ENCODE data around the gene FMN1.

FMN1 gene

DNA sequence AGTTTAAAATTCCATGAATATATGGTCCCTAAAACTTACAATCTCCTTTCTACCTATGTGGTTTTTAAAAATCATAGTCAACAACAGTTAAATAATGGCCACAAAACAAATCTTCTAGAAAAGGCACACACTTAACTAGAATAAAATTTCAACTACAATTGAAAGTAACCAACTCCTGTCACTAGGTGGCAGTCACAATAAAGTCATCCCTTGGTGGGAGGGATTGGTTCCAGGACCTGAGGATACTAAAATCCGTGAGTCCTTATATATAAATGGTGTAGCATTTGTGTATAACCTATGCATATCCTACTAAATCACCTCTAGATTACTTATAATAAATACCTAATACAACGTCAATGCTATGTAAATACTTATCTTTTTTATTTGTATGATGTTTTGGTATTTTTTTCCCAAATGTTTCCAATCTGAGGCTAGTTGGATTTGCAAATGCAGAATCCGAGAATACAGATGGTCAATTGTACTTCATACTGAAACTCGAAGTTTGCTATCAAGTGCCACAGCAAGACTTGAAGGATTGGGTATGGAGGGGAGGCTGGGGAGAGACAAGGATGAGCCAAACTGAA is 172.6 kb downstream of the FMN1 start:
- DNase-seq (ENCODE audit: low read depth in 1 of 2, low spot score in 1 of 2): peak; percentile 75 to 83
- in situ Hi-C loops (cut with HindIII; ENCODE audit: low pct_unique_long_range_greater_than_20kb, low sequenced_read_pairs): no loop called here
- no peak for TF ChIP-seq JUND (IDR thresholded peaks at IDR 0.05; ENCODE audit: low read depth)

DNA sequence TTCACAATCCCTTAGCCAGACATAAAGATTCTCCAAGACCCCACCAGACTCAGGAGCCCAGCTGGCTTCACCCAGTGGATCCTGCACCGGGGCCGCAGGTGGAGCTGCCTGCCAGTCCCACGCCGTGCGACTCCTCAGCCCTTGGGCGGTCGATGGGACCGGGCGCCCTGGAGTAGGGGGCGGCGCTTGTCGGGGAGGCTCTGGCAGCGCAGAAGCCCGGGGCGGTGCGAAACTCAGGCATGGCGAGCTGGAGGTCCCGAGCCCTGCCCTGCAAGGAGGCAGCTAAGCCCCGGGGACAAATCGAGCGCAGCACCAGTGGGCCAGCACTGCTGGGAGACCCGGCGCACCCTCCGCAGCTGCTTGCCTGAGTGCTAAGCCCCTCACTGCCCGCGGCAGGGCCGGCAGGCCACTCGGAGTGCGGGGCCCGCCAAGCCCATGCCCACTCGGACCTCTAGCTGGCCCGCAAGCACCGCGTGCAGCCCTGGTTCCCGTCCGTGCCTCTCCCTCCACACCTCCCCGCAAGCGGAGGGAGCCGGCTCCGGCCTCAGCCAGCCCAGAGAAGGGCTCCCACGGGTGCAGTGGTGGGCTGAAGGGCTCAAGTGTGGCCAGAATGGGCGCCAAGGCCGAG is 175.0 kb downstream of the FMN1 start:
- no peak for DNase-seq (ENCODE audit: low read depth in 1 of 2, low spot score in 1 of 2)
- in situ Hi-C loops (cut with HindIII; ENCODE audit: low pct_unique_long_range_greater_than_20kb, low sequenced_read_pairs): no loop called here
- no peak for TF ChIP-seq JUND (IDR thresholded peaks at IDR 0.05; ENCODE audit: low read depth)

DNA sequence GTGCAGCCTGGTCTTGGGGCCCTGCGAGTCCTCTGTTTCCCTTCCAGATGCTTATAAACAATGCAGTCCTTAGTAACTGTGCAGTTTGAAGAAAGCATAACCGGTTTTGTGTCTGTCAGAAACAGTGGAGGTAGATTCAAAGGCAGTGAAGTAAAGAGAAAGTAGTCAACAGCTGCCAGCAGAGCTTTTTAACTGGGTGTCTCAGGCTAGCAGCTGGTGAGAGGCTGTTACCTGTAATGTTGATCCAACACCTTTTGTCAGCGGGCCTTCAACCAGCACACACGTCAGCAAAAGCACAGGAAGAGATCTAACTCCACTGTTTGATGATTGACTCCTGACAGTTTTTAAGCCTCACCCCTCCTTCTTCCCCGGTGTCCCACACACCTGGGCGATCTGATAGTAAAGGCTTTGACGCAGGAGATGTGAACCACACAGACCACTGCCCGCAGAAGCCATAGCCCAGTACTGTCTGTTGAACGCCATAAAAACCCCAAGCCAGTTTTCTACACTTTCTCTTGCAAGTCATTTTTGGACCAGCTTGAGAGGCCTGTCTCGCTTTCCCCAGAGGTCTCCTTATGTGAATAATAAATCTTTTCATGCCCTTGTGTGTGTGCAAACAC is 178.0 kb downstream of the FMN1 start:
- in situ Hi-C loops (cut with HindIII; ENCODE audit: low pct_unique_long_range_greater_than_20kb, low sequenced_read_pairs): no loop called here
- no peak for TF ChIP-seq JUND (IDR thresholded peaks at IDR 0.05; ENCODE audit: low read depth)
- DNase-seq (ENCODE audit: low read depth in 1 of 2, low spot score in 1 of 2): no peak

DNA sequence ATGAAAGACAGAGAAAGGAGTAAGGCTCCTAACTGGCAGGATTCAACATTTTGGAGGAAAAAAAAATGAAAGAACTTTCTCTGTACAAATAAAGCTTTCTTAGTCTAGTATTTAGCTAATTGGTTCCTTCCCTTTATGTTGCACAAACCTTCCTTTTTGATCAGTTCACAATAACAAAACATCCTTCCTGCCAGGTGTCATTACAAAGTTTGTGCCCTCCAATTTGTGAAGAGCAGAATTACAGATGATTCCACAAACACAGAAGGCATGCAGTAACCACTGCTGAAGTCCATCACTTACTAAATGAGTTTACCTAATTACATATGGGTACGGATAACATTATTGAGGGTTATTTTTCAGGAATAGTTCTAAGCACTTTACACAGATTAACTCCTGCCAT is 179.9 kb downstream of the FMN1 start:
- in situ Hi-C loops (cut with HindIII; ENCODE audit: low pct_unique_long_range_greater_than_20kb, low sequenced_read_pairs): no loop called here
- no peak for DNase-seq (ENCODE audit: low read depth in 1 of 2, low spot score in 1 of 2)
- no peak for TF ChIP-seq JUND (IDR thresholded peaks at IDR 0.05; ENCODE audit: low read depth)

DNA sequence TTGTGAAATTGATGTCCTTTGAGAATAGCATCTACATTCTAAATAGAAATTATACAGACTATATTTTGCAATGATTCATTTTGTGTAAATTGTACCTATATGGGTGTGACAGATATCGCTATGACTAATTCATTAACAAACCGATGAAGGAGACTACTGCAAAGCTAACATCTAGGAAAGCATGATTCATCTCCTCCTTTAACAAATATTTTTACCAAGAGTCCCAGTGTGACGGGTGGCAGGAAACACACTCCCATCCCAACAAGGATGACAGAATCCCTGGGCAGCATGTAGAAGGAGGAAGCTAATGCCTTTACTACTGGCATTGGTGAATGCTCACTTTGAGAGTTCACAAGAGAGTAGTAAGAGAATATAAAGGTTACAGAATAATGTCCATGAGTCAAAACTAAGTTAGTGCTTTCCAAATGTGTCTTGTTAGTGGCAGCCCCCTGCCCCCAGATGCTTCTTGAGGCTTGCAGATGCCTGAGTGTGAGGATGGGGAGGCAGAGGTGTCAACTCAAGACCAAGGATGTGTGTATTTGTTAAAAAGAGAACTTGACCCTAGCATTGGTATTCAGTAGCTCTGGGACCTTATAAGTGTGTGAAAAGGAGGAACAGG is 180.6 kb downstream of the FMN1 start:
- in situ Hi-C loops (cut with HindIII; ENCODE audit: low pct_unique_long_range_greater_than_20kb, low sequenced_read_pairs): no loop called here
- DNase-seq (ENCODE audit: low read depth in 1 of 2, low spot score in 1 of 2): no peak

DNA sequence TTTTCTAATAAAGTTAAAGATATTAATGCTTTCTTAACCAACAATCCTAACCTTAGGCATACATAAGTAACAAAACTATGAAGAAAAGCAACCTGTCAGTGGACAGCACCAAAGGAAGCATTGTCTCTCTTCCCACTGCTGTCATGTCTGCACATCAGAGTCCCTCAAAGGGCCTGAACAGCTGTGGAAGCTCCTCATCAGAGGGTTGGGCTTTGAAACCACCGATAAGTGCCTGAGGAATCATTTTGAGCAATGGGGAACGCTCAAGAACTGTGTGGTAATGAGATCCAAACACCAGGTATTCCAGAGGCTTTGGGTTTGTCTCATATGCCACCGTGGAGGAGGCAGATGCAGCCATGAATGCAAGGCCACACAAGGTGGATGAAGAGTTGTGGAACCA is 182.5 kb downstream of the FMN1 start:
- DNase-seq (ENCODE audit: low read depth in 1 of 2, low spot score in 1 of 2): no peak
- no peak for TF ChIP-seq JUND (IDR thresholded peaks at IDR 0.05; ENCODE audit: low read depth)
- in situ Hi-C loops (cut with HindIII; ENCODE audit: low pct_unique_long_range_greater_than_20kb, low sequenced_read_pairs): no loop called here

More for the DNA sequence above, 180.6 kb downstream of the FMN1 start:
- no peak for TF ChIP-seq JUND (IDR thresholded peaks at IDR 0.05; ENCODE audit: low read depth)

DNA sequence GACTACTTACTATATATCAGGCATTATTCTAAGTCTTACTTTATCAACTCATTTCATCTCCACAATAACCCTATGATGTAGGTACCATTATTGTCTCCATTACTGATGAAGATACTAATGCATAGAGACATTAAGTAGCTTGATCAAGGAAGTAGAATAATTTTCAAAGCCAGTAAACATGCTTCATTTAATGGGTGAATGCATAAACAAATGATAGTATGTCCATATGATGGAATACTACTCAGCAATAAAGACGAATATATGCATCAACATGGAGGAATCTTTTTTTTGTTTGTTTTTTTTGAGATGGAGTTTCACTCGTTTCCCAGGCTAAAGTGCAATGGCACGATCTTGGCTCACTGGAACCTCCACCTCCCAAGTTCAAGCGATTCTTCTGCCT is 184.9 kb downstream of the FMN1 start:
- in situ Hi-C loops (cut with HindIII; ENCODE audit: low pct_unique_long_range_greater_than_20kb, low sequenced_read_pairs): no loop called here
- no peak for TF ChIP-seq JUND (IDR thresholded peaks at IDR 0.05; ENCODE audit: low read depth)
- DNase-seq (ENCODE audit: low read depth in 1 of 2, low spot score in 1 of 2): no peak

DNA sequence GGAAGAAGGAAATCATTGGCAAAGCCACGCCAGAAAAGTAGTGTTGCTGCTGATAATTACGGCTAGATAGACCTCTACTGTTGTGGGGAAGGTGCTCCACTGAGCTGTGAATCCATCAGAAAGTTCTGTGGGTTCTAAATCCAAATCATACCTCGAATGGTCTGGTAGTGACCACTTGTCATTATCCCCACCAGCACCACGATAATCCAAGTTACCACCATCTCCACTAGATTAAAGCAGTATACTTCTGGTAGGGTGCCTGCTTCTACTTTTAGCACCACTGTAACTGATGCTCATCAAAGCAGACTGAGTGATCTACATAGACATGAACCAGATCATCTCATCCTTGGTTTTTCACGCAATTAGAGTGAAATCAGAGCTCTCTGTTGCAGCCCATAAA is 185.5 kb downstream of the FMN1 start:
- in situ Hi-C loops (cut with HindIII; ENCODE audit: low pct_unique_long_range_greater_than_20kb, low sequenced_read_pairs): no loop called here
- no peak for TF ChIP-seq JUND (IDR thresholded peaks at IDR 0.05; ENCODE audit: low read depth)

DNA sequence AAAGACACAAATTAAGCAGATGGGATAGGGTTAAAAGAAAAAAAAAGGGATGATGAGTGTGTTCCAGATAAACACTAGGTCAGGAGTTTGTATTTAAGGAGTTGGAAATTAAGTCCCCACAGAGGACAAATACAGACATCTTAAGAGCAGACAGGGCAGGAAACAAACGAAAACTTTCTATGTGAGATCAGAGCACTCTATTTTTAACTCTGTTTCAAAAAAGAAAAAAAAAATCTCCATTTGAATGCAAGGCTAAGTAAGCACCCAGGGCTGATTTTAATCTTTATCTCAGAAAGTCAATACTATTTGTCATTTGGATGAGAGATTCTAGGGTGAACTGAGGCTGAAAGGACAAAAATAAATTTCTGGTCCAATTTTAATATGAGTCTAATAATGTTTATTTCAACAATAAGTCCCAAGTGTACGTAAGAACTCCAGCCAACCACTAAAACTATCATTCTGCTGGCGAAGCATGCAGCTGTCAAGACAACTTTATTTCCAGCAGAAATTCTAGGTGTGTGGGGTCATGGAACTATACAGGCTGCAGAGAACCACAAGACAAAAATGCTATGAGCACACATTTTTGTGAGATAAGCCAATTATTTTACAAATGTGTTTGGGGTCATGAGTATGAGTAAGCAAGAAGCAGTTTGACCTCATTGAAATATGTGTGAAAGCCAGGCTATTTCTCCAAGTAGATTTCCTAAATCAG is 186.1 kb downstream of the FMN1 start:
- in situ Hi-C loops (cut with HindIII; ENCODE audit: low pct_unique_long_range_greater_than_20kb, low sequenced_read_pairs): no loop called here
- DNase-seq (ENCODE audit: low read depth in 1 of 2, low spot score in 1 of 2): no peak
- no peak for TF ChIP-seq JUND (IDR thresholded peaks at IDR 0.05; ENCODE audit: low read depth)

More for the DNA sequence above, 185.5 kb downstream of the FMN1 start:
- DNase-seq (ENCODE audit: low read depth in 1 of 2, low spot score in 1 of 2): no peak

DNA sequence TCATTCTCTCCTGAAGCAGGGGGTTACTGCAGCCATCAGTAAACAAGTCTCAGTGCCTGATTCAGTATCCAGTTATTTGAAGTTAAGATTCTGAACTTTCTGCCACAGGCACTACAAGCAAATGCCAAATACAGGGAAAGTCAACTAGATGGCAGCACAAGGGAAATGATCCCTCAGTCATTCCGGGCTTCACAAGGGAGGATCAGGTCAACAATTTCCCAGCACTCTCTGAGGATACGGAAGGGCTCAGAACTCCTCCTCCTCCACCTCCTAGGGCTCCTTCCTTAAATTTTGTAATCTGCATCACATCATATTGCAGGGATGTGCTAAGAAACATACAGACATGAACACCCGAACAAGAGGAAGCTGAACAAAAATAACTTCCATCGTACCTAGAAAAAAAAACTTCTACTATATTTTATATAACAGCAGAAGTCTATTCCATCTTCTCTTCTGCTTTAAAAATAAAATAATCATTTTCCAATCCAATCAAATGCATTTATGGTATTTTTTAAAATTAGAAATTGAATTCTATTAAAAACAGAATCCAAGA is 187.1 kb downstream of the FMN1 start:
- DNase-seq (ENCODE audit: low read depth in 1 of 2, low spot score in 1 of 2): peak; percentile 33 to 67
- in situ Hi-C loops (cut with HindIII; ENCODE audit: low pct_unique_long_range_greater_than_20kb, low sequenced_read_pairs): no loop called here
- TF ChIP-seq JUND (IDR thresholded peaks at IDR 0.05; ENCODE audit: low read depth): no peak

DNA sequence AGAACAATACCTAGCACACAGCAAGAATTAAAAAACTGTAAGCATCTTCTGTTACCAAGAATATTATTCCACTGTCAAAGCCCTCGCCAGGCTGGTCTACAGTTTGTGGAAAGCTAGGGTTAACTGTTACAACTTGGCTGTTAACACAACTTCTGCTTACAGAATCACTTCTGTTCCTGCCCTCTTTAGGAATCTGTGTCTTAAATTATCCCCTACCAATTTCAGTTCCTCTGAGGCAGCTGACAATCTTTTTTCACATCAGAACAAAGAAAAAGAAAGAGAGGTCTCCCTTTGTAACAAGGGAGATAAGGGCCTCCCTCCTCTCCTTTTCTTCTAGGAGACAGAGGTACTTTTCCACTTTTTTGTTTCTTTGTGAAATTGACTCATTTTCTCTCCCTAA is 188.9 kb downstream of the FMN1 start:
- no peak for DNase-seq (ENCODE audit: low read depth in 1 of 2, low spot score in 1 of 2)
- no peak for TF ChIP-seq JUND (IDR thresholded peaks at IDR 0.05; ENCODE audit: low read depth)
- in situ Hi-C loops (cut with HindIII; ENCODE audit: low pct_unique_long_range_greater_than_20kb, low sequenced_read_pairs): no loop called here

DNA sequence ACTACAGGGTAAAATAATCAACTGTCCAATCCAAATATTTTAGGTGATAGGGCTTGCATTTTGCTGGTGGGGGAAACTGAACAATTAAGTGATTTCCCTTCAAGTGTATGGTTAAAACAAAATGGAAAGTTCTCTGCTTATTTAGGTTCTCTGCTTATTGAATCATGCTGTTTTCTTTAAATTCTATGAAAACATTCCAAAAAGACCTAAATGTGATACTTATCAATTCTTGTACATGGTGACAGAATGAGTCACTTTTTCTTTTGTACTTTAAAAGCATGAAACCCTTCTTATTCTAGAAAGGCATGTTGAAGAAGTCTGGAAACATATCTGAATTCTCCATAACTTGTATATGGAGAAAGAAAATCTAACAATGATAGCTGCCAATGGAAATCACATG is 192.6 kb downstream of the FMN1 start:
- in situ Hi-C loops (cut with HindIII; ENCODE audit: low pct_unique_long_range_greater_than_20kb, low sequenced_read_pairs): no loop called here
- DNase-seq (ENCODE audit: low read depth in 1 of 2, low spot score in 1 of 2): no peak
- TF ChIP-seq JUND (IDR thresholded peaks at IDR 0.05; ENCODE audit: low read depth): no peak

Measured in T47D (cell line).